ENCODE measurements around the gene PTPN12.

The PTPN12 gene

DNA sequence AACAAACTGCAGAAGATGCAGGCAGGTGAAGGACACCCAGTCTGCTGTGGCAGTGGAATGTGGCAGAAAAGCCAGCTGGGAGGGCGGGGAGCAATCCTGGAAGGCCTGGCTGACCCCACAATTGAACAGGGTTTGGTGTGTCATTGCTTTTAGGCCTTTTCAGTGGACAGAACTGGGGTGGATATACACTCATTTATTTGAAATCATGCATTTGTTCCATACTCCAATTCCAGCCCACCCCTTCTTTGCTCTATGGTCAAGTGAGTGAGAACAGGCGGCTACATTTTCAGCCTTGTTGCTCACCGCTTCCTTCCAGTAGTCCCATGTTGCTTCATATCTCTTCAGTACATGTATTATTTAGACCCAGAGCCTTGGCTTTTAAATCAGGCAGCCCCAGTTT, 39.8 kb downstream of the PTPN12 start:
- ATAC-seq (ENCODE audit: low read depth) = no peak

DNA sequence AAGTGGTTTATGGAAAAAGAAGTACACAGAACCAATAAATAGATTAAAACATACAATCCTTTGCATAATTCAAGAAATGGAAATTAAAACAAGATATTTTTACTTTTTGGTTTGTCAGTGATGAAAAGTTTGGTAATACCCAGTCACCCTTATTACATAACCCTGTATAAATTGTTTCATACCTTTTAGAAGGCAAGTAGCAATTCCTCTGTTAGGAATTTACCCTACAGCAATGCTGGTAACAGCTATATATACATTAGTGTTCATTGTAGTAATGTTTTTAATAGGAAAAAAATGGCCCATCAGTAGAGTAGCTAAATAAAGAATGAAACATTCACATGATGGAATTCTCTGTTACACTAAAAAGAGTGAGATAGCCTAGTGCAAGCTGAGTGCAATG, 42.7 kb downstream of the PTPN12 start:
- H3K4me3 ChIP-seq (ENCODE audit: severe bottlenecking) = no peak overlapping the region
- peaks cover 97% of the 10 kb centered on the region for H3K36me3 ChIP-seq (ENCODE audit: low read depth)
- H3K9me3 ChIP-seq (ENCODE audit: severe bottlenecking) = no peaks in the 10 kb centered on the region
- ATAC-seq (ENCODE audit: low read depth) (no peak), DNase-seq (ENCODE audit: low spot score) (no peak)
- no peaks in the 10 kb centered on the region for H3K4me1 ChIP-seq (ENCODE audit: insufficient read depth, poor library complexity, severe bottlenecking)
- no peaks in the 10 kb centered on the region for H3K27me3 ChIP-seq (ENCODE audit: insufficient read depth, poor library complexity, severe bottlenecking)
- TF ChIP-seq, protein P1, sequence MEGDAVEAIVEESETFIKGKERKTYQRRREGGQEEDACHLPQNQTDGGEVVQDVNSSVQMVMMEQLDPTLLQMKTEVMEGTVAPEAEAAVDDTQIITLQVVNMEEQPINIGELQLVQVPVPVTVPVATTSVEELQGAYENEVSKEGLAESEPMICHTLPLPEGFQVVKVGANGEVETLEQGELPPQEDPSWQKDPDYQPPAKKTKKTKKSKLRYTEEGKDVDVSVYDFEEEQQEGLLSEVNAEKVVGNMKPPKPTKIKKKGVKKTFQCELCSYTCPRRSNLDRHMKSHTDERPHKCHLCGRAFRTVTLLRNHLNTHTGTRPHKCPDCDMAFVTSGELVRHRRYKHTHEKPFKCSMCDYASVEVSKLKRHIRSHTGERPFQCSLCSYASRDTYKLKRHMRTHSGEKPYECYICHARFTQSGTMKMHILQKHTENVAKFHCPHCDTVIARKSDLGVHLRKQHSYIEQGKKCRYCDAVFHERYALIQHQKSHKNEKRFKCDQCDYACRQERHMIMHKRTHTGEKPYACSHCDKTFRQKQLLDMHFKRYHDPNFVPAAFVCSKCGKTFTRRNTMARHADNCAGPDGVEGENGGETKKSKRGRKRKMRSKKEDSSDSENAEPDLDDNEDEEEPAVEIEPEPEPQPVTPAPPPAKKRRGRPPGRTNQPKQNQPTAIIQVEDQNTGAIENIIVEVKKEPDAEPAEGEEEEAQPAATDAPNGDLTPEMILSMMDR (IDR thresholded peaks at IDR 0.05; ENCODE audit: poor library complexity, severe bottlenecking) = no peak
- no peak overlapping the region for H3K27ac ChIP-seq (ENCODE audit: poor library complexity, severe bottlenecking)

More for the DNA sequence above, 39.8 kb downstream of the PTPN12 start:
- DNase-seq (ENCODE audit: low spot score) = no peak
- peaks cover 99% of the 10 kb centered on the region for H3K36me3 ChIP-seq (ENCODE audit: low read depth)
- H3K4me1 ChIP-seq (ENCODE audit: insufficient read depth, poor library complexity, severe bottlenecking) = no peaks in the 10 kb centered on the region
- no peaks in the 10 kb centered on the region for H3K9me3 ChIP-seq (ENCODE audit: severe bottlenecking)
- TF ChIP-seq, protein P1 (IDR thresholded peaks at IDR 0.05; ENCODE audit: poor library complexity, severe bottlenecking) = no peak
- no peaks in the 10 kb centered on the region for H3K27me3 ChIP-seq (ENCODE audit: insufficient read depth, poor library complexity, severe bottlenecking)
- no peak overlapping the region for H3K4me3 ChIP-seq (ENCODE audit: severe bottlenecking)
- H3K27ac ChIP-seq (ENCODE audit: poor library complexity, severe bottlenecking) = no peak overlapping the region

DNA sequence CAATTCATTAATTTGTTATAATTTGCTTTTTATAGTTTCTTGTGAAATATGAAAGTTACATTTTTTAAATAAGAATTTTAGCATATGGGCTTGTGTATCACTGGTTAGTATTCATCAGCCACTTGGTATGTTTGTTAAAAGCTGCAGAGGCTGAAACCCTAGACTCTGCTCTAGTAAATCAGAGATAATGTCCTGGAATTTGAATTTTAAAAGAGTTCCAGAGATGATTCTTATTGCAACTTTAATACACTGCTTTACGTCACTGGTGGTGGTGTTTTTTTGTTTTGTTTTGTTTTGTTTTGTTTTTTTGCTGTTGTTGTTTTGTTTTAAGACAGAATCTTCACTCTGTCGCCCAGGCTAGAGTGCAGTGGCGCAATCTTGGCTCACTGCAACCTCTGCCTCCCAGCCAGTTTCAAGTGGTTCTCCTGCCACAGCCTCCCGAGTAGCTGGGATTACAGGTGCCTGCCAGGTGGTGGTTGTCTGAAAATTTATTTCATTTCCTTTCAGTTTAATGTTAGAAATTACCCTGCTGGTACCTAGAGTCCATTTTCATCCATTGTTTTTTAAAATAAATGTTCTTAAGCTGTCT, 43.8 kb downstream of the PTPN12 start:
- DNase-seq (ENCODE audit: low spot score) = no peak

DNA sequence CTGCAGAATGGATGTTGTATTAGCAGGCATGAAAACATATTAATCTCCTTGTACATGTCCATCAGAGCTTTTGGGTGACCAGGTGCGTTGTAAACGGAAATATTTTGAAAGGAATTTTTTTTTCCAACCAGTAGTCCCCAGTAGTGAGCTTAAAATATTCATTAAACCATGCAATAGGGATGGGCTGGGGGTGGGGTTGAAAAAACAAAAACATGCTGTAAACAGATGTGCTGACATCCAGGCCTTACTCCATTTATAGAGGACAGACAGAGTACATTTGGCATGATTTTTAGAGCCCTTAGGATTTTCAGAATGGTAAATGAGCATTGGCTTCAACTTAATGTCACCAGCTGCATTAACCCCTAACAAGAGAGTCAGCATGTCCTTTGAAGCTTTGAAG, 50.2 kb downstream of the PTPN12 start:
- H3K4me1 ChIP-seq (ENCODE audit: insufficient read depth, poor library complexity, severe bottlenecking) = no peaks in the 10 kb centered on the region
- no peak overlapping the region for H3K27ac ChIP-seq (ENCODE audit: poor library complexity, severe bottlenecking)
- peaks cover 95% of the 10 kb centered on the region for H3K36me3 ChIP-seq (ENCODE audit: low read depth)
- TF ChIP-seq, protein P1 (IDR thresholded peaks at IDR 0.05; ENCODE audit: poor library complexity, severe bottlenecking) = no peak
- no peak for DNase-seq (ENCODE audit: low spot score)
- H3K9me3 ChIP-seq (ENCODE audit: severe bottlenecking) = no peaks in the 10 kb centered on the region
- H3K27me3 ChIP-seq (ENCODE audit: insufficient read depth, poor library complexity, severe bottlenecking) = no peaks in the 10 kb centered on the region
- ATAC-seq (ENCODE audit: low read depth) = no peak
- no peak overlapping the region for H3K4me3 ChIP-seq (ENCODE audit: severe bottlenecking)

More for the DNA sequence above, 43.8 kb downstream of the PTPN12 start:
- Histone ChIP-seq H3K4me1 (ENCODE audit: insufficient read depth, poor library complexity, severe bottlenecking) (no peaks in the 10 kb centered on the region), H3K27me3 (ENCODE audit: insufficient read depth, poor library complexity, severe bottlenecking) (no peaks in the 10 kb centered on the region), H3K9me3 (ENCODE audit: severe bottlenecking) (no peaks in the 10 kb centered on the region), H3K27ac (ENCODE audit: poor library complexity, severe bottlenecking) (no peak overlapping the region), H3K36me3 (ENCODE audit: low read depth) (peaks cover 97% of the 10 kb centered on the region), H3K4me3 (ENCODE audit: severe bottlenecking) (no peak overlapping the region)
- TF ChIP-seq, protein P1 (IDR thresholded peaks at IDR 0.05; ENCODE audit: poor library complexity, severe bottlenecking) = no peak
- no peak for ATAC-seq (ENCODE audit: low read depth)

DNA sequence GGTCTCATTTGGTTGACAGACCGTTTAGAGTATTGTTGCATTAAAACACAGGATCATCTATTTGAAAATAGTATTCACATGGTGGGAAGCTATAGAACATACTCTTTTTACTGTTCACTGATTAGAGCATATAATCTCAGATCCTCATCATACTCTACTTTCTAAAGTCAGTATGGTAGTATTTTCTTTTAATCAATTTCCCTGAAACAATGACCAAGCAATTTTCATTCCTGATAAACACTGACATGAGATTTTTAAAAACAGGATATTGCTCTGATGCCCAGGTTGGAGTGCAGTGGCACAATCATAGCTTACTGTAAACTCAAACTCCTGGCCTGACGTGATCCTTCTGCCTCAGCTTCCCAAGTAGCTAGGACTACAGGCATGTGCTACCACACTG, 63.9 kb downstream of the PTPN12 start:
- TF ChIP-seq, protein P1 (IDR thresholded peaks at IDR 0.05; ENCODE audit: poor library complexity, severe bottlenecking) = no peak
- Histone ChIP-seq H3K27ac (ENCODE audit: poor library complexity, severe bottlenecking) (no peak overlapping the region), H3K36me3 (ENCODE audit: low read depth) (peaks cover 85% of the 10 kb centered on the region), H3K4me3 (ENCODE audit: severe bottlenecking) (no peak overlapping the region), H3K4me1 (ENCODE audit: insufficient read depth, poor library complexity, severe bottlenecking) (no peaks in the 10 kb centered on the region), H3K9me3 (ENCODE audit: severe bottlenecking) (no peaks in the 10 kb centered on the region), H3K27me3 (ENCODE audit: insufficient read depth, poor library complexity, severe bottlenecking) (no peaks in the 10 kb centered on the region)
- no peak for ATAC-seq (ENCODE audit: low read depth)
- no peak for DNase-seq (ENCODE audit: low spot score)

Measured in RWPE2 (cell line).